Activated CD4-positive, CD25-positive, alpha-beta regulatory T cell treated with anti-CD3 and anti-CD28 coated beads, Interleukin-2, amount 50 U/mL, for 24 hours (primary cell): ENCODE measurements around the gene MINDY3.
"Not testable (repeated sequence)": the region's sequence is repeated elsewhere in the genome, so short reads cannot be mapped to it uniquely, and the experiment has no call there.

Experiments
- ATAC-seq, 2 donors: fragments of 150-1000 bp; cut with Tn5 transposase; one replicate each; pipeline ENCODE4 v1.10.0; 2021; ENCODE audit warnings: mild to moderate bottlenecking in 1 of 2, moderate library complexity in 1 of 2

The MINDY3 gene

DNA sequence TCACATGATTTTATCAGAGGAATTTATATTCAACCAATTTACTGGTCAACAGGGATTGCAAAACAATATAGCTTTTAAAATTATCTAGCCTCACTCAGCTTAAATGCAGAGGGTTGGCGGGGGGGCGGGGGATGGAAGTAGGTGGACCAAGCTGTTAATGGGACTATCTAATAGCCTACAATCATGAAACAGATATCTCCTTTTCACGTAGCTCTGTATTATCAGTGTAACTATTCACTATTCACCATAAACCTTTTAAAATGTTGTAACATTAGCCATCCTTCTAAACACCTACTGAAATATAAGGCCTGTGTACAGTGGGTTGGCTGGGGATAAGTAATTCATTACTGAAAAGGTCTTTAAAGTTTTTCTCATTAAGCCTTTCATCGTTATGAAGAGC, 56.2 kb downstream of the MINDY3 start:
- no peak for ATAC-seq

DNA sequence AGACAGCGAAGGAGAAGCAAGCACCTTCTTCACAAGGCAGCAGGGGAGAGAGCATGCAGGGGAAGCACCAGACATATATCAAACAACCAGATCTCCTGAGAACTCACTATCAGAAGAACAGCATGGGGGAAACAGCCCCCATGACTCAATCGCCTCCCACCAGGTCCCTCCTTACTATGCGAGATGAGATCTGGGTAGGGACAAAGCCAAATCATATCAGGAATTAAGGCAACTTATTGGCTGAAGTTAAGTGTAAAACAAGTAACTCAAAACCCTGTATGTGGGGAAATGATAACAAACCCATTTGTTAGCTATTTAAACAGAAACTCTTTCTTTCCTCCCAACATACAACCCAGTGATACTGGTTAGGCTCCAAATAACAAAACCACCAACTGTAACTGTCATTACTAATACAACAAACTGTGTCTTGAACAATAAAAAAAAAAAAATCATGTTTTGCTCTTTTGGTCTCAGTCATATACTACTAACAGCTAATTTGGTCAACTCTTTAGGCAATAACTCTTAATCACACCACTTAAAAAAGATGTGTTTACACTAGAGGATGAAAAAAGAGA, 57.8 kb downstream of the MINDY3 start:
- ATAC-seq, result peak; percentile 77 to 84

DNA sequence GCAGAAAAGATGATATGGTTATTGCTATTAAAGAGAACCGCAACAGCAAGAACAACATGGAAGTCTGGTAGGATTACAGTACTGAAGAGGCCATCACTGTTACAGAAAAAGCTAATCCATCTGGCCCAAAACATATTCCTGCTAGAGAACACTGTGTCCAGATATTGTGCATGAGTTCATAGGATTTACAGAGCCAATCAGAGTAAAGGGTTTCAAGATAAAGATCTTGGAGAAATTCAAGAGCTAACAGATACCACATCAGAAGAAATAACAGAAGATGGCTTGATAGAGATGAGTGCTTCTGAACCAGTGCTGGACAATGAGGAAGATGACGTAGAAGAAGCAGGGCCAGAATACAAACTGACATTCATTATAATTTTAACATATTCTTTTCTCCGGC, 58.7 kb downstream of the MINDY3 start:
- ATAC-seq, result no peak

DNA sequence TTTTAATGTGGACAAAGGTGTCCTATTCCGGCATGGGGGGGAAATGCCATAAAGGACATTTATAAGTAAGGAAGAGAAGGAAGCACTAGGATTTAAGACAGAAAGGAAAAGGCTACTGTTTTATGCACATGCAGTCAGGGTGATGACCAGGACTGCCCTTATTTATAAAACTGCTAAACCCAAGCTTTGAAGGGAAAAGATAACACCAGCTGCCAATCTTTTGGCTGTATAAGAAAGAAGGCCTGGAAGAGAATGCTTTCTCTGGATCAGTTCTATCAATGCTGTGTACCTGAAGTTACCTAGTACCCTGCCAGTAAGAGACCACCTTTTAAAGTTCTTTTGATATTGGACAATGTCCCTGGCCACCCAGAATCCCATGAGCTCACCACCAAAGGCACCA, 59.2 kb downstream of the MINDY3 start:
- no peak for ATAC-seq

DNA sequence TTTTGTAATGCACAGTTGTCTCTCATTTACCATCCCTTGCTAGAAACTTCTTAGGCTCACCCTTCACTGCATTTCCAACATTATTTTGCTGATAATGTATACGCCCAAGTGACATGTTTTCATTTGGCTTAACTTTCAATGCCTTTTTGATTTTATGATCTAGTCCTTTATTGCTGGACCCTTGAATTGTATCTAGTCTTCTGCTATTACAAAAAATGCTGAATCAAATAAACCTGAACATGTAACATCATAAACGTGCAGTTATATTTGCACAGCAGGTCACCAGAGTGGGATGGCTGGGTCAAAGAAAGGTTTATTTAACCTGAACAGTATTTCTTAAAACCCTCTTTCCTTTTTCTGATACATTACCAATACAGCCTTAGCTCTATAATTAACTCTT, 63.0 kb downstream of the MINDY3 start:
- no peak for ATAC-seq

DNA sequence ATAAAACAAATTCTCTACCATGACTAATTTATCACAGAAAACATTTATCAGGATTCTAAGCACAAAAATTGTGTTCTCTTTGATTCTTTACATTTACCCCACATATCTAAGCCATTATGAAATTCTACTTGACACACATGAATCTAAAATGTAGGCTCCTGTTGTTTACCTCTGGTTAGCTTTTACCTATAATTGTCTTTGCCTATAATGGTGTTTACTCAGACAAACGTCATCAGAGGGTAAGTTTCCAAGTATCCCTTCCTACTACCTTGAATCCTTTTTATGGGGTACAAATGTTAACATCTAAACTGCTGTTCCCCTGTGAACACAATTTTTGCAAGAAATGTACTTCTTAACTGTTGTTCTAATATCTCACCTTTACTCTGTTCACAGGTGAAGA, 63.5 kb downstream of the MINDY3 start:
- no peak for ATAC-seq

DNA sequence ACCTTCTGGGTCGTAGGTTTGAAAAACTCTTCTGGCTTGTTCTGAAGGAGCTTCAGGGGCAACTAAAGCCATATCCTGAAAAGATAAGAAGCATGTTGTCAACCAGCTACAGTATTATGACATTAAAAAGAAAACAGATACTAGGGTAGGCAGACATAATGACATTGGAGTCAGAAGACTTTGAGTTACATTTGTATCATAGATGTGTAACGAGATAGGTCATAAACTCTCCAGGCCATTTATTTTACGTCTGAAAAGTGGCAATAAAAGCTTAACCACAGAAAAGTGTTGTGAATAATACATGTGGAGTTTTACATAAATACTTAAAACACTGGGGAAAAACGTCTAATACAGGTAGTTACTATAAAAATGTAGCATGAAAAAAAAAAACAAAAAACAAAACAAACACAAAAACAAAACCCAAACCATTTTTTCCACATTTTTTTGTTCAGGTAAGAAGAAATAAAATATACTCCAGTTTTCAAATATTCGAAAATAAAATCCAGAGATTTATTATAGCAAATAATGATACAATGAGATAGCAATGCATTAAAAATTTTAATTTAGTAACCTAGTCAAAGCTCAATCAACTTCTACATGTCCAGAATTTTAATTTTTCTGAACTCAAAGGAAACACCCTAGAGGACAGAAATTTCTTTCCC, 64.1 kb downstream of the MINDY3 start:
- no peak for ATAC-seq

DNA sequence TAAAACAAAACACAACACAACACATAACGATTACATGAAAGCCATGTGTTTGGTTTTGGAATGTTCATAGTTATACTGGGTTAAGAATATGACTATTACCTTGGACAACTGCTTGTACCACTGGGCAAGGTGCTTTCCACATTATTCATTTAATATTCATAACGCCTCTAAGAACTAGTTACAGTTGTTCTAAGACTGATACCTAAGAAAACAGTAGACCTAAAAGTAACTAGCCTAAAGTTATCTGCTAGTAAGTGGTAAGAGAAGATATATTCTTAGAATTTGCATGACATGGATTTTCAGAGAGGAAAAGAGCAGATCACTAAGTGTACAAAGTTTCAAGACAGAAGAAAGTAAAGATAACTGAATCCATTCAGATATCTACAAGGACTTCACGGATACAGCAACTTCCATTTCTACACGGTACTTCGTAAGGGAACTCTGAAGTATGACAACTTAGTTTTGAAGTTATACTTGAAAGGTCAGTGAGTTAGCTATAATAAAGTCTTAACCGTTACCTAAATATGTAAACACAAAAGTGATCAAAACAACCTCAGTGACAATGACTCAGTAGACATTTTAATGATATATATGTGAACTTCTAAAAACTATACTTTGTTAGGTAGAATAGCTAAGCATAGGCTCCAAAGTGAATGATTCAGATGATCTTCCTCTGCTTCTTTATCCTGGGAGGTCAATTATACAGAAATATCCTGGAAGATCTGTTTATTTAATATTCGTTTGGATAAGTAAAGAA, 65.1 kb downstream of the MINDY3 start:
- ATAC-seq, result peak; percentile 64 to 68

DNA sequence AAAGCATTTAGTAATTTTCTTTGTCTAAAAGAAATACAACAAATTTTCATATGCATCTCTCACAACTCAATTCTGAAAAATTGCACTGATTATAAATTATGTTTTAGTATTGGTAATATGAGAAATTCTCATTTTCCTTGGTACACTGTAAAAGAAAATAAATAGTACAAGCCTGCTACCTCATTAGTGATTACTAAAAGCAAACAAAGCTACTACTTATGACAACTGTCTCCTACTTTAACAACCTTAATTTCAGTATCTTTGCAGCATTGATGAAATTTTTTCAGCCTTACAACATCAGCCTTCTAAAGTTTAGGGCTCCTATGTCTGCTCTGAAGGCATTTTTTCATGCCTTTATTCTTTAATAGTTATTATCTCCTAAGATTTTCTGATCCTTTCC, 65.7 kb downstream of the MINDY3 start:
- ATAC-seq, result no peak

DNA sequence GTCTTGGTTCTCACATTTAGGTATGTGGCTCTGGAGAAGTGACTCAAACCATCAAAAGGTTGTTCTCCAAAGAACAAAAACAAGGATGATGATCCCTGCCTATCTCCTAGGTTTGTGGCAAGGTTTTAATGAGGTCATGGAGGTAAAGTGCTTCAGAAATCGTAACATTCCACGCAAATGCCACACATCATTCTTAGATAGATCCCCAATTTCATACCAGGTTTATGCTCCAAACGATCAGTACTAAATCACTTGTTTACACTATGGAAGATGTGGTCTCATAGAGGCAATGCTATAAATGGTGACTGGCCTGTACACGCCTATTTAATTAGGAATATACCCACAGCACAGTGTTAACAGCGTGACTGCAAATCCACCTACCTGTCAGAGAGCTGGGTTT, 66.6 kb downstream of the MINDY3 start:
- ATAC-seq, result no peak

DNA sequence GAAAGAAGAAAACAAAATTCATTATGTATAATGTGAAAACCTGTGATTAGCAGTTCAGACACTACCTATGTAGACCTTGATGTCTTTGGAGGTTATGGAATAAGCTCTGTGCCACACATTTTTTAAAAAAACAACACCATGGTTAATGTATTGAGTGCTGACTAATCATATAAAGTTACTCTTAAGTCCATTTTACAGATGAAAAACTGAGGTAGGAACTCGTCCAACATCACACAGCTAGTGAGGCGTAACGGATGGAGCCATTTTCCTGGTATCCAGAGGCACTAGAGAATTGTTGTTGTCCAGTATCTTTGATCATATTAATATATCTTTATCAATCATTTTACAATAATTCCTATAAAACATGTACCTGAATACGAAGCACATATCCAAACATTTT, 67.5 kb downstream of the MINDY3 start:
- ATAC-seq, result no peak

DNA sequence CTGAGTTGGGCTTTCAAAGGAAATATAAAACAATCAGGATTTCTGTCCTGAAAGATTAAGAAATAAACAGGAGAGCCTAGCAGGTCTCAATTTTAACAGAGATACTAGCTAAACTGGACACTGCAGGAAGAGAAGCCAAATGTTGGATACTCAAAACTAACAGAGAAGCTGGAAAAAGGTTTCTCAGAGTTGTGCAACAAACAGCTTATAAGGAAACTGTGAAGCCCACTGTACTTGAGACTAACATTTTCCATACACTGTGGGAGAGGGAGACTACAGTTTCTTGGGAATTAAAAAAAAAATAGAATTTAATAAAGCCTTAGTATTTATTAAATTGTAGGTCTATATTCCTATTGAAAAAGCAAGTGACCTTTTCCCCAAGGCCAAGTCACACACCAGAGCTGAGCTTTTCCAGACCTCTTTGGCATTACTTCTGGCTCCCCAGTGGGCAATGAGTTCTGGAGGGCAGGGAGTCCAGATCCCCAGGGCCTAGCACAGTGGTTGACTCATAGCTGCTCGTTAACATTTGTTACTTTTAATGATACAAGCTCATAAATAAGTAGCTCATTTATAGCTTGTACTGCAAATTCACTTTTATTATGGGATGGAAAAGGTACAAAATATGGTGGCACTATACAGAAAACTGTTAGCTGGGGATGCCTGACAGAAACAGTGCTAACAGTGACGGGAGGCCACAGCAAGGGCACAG, 68.3 kb downstream of the MINDY3 start:
- ATAC-seq, result no peak

DNA sequence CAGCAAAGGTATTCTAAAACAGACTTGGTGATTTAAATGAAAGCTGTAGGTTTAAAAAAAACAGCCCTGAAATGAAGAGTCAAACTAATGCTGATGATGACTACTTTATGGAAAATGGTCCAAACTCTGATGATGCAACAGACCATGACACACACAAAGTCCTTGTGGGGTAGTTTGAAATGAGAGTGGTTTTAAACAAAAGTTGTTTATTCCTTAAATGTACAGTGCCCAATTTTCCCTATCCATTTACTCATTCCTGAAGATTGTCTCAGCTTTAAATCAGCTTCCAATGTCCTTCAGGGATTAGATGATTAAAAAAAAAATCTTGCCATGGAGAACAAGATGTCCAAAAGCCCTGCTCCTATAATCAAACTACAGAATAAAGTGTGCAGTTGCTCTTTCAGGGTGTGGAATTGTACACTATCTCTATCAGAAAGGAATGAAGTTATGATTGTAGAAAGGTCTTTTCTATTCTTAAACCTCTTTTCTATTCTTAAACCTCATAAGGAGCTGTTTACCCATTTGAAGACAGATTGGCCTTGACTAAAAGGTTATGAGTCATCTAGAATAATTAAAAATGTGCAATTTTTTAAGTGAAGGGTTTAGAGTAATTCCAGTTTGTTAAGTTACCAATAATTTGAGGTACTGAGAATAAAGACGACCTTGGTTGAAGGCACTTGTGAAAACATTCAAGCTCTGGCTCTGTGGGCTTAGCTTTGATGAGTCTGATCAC, 70.3 kb downstream of the MINDY3 start:
- ATAC-seq, result peak in 1 of 2 donors; percentile 12

DNA sequence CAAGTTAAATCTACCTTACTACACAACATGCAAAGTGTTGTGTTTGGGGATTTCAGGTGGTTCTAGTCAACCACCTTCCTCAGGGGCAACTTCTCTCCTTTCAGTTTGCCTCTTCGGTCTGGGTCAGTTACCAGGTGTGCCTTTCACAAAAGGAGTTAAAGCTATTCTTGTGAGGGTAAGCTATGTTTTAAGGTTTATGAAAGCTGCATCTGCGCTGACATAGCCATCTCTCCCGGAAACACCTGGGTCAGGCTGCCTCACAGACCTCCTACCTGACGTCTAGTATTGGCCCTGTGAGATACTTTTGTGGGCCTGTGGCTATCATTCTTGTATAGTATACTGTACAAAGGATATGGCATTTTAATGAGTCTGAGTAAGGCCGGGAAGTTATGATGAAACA, 72.9 kb downstream of the MINDY3 start:
- no peak for ATAC-seq

DNA sequence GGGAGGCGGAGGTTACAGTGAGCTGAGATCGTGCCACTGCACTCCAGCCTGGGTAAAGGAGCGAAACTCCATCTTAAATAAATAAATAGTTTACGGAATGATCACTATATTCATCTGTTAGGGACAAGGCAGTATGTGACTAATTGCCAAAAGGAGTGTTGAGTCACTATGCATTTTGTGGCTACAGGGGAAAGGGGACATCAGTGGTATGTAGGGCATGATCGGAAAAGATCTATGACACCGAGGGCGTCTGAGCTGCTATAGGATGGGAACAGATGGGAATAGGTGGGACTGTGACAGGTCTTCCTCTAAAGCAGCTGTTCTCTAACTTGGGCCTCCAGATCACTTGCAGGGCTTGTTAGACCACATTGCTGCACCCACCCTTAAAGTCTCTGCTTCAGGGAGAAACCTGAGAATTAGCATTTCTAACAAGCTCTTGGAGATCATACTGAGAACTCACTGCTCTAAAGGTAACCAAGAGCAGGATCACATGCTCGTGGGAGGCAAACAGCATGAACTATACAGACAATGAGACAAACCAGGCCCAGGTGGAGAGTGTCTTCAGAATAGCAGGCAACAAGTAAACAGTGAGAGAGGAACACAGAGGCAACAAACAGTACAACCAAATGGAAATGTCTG, 75.5 kb downstream of the MINDY3 start:
- no peak for ATAC-seq

DNA sequence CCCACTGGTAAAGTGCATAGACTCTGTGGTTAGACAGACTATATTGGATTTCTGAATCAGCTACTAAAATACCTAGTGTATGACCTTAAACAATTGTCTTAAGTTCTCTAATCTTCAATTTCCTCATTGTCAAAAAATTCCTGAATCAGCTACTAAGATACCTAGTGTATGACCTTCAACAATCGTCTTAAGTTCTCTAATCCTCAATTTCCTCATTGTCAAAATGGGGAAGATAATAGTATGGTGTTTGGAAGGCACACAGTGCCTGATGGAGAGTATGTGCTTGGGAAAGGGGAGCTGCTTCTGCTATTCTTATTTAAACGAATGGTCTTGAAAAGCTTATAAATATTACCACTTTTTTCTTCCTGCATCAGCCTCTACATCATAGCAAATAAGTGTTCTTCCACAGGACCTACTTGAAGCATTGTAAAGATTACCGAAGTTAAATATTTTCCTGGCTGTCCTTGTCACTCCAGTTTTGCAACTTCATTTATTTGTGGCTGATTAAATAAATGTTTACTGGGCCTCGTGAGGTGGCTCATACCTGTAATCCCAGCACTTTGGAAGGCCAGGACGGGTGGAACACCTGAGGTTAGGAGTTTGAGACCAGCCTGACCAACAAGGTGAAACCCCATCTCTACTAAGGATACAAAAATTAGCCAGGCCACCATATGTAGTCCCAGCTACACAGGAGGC, 76.2 kb downstream of the MINDY3 start:
- no peak for ATAC-seq

DNA sequence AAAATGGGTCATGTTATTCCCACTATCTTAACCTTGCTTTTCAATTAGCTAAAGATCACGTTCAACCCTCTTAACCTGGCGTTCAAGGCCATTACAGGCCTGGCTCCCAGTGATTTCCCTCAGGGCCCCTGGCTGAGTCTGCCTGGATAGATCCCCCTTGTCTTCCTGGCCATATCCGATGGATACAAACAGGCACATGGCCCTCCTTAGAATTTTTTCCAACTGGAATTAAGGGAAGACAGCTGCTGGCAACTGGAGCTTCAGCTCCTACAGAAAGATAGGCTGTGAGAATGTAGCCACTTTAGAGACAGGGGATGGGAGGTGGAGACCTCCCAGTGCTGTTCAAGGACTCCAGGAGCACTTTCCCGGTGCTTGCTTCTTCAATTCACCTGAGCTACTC, 77.5 kb downstream of the MINDY3 start:
- ATAC-seq, result no peak

DNA sequence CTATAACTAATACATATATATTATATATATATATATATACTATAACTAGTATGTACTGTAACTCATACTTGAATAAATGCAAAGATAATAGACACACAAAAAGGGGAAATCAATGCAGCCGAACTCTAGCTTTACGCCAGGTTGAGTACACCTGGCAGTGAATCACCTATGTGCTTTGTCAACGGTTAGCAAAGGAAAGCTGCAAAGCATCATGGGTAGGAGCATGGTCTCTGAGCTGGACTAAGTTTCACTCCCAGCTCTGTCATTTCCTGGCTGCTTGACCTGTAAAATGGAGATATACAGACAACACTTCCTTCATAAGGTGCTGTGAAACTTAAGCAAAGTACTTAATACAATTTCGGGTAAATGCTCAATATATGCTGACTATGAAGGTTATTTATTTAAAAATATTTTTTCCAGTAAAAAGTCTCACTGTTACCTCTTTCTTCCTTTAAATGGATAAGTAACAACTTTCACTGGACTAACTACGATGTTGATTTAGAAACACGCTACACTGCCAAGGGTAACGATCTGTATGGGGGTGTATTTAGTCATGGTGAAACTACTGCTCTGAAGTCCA, 78.8 kb downstream of the MINDY3 start:
- no peak for ATAC-seq

DNA sequence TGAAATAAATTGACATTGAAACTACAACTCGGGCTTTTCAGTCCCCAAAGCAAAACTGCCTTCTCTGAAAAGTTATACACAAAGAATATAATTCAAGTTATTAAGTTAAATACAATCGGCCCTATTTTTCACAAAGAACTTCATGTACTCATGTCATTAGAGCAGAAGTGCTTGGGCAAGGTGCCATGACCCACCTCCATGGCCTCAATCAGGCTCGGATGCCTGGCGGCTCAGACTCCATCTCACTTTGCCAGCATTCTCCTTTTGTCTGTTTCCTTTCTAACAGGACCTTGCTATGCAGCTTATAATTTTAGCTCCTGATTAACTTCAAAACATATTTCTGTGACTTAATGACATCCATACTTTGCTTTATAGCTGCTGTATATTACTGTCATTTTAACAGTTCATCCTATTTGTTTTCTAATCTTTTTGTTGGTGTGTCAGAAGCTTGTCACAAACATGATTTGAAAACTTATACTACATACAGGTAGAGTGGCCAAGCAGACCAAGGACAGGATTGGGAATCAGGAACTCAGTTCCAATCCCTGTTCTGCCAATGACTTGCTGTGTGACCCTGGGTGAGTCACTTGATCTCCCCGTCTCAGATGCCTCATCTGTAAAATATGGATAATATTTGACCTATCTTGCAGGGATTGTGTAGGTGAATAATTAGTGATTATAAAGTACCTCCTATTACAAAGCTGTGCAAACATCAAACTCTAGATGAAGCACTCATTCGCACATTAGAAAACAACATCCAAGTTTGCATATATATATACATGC, 79.8 kb downstream of the MINDY3 start:
- no peak for ATAC-seq

DNA sequence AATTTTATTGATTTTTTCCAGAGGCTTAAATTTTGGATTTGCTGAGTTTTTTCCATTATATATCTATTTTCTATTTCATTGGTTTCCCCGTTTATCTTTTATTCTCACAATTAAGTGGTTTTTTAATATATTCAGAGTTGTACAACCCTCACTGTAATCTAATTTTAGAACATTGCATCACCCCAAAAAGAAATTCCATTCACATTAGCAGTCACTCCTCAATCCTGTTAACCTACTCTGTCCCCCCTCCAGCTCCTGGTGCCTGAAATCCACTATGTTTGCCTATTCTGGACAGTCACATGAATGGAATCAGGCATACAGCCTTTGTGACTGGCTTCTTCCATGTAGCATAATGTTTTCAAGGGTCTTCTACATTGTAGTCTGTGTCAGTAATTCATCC, 84.8 kb downstream of the MINDY3 start:
- ATAC-seq, result no peak

DNA sequence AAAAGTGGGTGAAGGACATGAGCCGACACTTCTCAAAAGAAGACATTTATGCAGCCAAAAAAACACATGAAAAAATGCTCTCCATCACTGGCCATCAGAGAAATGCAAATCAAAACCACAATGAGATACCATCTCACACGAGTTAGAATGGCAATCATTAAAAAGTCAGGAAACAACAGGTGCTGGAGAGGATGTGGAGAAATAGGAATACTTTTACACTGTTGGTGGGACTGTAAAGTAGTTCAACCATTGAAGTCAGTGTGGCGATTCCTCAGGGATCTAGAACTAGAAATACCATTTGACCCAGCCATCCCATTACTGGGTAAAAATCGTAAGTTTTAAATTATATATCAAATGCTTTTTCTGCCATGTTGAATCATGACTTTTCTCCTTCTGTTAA, 85.8 kb downstream of the MINDY3 start:
- ATAC-seq, result not testable (repeated sequence)
